G401.6 (cell line): ENCODE data around the gene SLC49A4.

ENCODE experiments used
- FAIRE-seq: peaks from 2 replicates; lab custom pipeline; 2012; peaks lifted over from hg19 to GRCh38; lab: Jason Lieb, UNC

Gene SLC49A4

GRCh38 chr3:122908251-122908650 lies 113.4 kb downstream of the SLC49A4 start:
- no peak for FAIRE-seq

GRCh38 chr3:122911901-122912300 lies 117.0 kb downstream of the SLC49A4 start:
- no peak for FAIRE-seq

DNA sequence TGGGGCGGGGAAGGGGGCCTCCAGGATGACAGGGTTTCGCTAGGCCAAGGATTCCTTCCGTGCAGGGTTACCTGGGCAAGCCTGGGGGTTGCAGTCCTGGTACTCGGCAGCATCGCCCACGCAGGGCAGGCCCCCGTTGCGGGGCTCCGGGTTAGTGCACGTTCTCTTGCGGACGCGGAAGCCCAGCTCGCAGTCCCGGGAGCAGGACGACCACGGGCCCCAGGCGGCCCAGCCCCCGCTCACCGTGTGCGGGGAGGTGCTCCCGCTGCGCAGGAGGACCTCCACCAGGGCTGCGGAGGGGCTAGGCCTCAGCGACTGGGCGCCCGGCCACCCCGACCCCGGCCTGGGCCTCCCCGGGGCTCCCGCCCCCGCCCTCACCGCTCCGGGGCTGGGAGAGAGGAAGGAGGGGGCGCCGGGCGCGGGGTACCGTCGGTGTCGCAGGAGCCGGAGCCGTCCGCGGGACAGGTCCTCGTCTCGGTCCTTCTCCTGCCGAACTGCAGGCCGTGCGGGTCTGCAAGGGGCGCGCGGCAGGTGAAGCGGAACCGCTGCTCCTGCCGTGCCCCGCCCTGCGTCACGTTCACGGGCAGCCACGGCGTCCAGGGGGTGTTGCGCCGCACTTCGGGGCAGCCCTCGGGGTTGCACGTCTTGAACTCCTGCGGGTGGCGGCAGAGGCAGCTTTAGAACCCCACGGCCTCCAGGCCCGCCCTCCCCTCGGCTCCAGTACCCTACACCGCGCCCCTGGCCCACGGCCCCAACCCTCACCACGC lies 118.1 kb downstream of the SLC49A4 start:
- FAIRE-seq: no peak

GRCh38 chr3:122913539-122914100 lies 118.8 kb downstream of the SLC49A4 start:
- FAIRE-seq: no peak

DNA sequence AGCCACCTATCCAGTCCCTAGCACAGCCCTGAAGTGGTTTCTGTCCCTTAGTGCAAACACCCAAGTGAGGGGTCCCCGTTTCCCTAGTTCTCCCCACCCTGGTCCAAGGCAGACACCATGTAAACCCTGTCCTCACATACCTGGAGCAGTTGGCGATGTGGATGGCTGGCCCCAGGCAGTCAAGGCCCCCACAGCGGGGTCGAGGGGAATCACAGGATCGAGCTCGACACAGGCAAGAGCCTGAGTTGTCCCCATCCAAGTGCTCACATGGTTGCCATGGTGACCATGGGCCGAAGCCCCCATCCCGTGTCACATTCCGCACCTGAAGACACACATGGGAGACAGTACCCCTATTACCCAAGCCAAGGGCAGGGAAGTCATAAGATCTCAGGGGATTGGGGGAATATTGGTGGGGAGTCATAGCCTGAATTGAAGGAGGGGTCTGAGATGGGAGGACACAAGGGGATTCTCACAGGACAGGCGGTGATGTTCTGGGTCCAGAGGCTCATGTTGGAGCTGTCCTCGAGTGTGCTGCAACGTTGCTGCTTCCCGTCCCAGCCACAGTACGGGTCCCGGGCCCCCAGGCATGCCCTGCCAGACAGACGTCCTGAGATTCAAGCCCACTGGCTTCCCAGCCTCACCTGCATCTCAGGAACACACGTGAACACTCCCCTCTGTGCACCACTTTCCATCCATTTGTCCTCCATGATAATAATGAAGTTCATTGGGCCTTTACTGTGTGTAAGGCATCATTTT lies 120.6 kb downstream of the SLC49A4 start:
- no peak for FAIRE-seq

GRCh38 chr3:122916084-122916483 lies 121.2 kb downstream of the SLC49A4 start:
- FAIRE-seq: no peak

DNA sequence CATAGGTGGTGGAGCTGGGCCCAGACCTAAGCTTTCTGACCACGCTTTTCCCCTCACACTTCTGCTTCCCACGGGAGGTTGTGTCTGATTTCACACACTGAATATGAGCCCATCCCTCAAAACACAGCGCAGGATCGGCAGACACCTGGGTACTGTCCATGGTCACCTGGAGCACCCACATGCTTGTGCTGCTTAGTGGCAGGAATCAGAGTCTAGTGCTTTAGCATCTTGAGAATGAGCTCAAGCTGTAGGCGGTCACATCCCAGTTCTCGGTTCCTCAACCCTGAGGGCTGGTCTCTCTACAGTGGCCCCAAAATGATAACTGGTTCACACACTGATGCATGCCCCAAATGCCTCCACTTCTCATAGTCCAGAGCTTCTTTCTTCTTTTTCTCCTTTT lies 121.7 kb downstream of the SLC49A4 start:
- no peak for FAIRE-seq

- no peak for FAIRE-seq
Observed at GRCh38 chr3:122917412-122917811, 122.5 kb downstream of the SLC49A4 start.

- FAIRE-seq: no peak
Observed at GRCh38 chr3:122918576-122919290, 123.9 kb downstream of the SLC49A4 start.

GRCh38 chr3:122919291-122919610 lies 124.4 kb downstream of the SLC49A4 start:
- FAIRE-seq: no peak

DNA sequence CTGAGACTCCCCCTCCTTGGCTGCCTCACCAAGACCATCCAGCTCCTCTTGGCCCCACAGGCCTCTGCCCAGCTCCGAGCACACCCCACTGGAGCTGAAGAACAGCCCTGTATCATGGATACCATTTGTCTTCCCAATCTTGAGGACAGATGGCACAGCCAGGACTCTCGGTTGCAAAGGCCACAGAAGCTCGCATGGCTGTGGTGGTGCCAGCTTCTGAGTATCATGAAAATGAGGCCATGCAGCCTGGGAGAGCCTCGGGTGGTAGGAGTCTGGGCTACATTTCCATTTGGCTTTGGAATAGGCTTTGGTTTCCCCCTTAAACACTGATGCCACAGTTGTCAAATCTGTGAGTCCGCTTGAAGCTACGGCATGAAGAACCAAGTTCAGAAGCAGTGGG lies 126.1 kb downstream of the SLC49A4 start:
- no peak for FAIRE-seq

GRCh38 chr3:122921791-122922651 lies 127.2 kb downstream of the SLC49A4 start:
- FAIRE-seq: no peak

DNA sequence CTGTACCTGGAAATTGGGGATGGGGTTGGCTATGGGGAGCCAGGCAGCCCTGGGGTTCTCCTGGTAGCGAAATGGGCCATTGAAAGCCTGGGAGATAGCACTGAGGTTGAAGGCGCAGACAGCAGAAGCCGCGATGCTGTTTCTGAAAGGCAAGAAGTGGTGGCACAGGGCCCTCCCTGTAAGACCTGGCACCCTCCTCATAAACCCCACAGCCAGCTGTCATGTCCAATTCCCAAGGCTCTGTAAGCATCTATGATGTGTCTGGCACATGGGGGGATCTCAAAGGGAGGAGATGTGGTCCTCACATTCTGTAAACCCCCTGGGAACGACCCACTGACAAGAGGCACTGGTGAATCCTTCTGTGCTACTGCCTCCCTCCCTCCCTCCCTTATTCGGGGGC lies 128.7 kb downstream of the SLC49A4 start:
- no peak for FAIRE-seq

DNA sequence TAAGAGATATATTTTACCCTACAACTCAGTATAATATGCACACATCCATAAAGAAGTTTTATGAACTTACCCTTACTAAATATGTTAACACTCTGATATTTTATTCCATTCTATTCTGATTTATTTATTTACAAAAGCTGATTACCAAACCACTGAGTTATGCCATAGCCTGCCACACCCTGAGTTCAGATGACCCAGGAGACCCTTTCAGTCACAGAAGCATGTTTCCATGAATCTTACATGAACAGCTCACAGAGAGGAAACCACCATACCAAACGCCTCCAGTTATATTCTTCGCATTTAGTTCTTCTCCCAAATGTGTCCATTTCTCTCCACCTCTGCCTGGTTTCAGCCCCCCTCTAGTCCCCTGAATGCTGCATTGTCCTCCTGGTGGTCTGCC lies 129.2 kb downstream of the SLC49A4 start:
- no peak for FAIRE-seq

- FAIRE-seq: no peak
Observed at GRCh38 chr3:122925756-122926155, 130.9 kb downstream of the SLC49A4 start.

DNA sequence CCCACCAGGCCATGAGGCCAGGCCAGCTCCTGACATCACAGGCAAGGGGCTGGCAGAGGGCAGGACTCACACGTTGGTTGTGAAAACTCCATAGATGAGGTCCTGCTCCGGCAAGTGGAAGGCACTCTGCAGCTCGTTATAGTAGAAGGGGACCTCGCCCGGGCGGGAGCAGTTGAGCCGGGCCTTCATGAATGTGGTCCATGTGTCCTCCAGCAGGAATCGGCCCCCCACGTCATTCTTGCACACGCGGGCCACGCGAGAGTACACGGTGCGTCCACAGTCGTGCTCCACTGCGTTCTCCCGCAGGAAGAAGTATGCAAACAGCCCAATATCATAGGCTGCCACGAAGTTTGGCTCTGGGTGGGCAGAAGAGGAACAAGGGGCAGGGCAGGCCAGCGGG lies 131.5 kb downstream of the SLC49A4 start:
- no peak for FAIRE-seq

DNA sequence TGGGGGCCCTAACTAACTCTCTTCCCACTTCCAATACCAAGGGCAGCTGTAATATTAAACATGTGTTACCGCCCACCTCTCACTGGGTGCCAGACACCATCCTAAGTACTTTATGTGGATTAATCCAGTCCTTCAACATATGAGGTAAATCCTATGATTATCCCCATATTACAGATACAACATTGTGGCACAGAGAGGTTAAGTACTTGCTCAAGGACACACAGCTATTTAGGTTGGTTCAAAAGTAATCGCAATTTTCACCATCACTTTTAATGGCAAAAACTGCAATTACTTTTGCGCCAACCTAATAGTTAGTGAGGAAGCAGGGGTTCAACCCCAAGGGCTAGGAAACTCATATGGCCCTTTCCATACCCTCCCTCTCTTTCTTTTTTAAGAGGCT lies 131.9 kb downstream of the SLC49A4 start:
- no peak for FAIRE-seq

- FAIRE-seq: no peak
Observed at GRCh38 chr3:122927726-122928125, 132.9 kb downstream of the SLC49A4 start.

DNA sequence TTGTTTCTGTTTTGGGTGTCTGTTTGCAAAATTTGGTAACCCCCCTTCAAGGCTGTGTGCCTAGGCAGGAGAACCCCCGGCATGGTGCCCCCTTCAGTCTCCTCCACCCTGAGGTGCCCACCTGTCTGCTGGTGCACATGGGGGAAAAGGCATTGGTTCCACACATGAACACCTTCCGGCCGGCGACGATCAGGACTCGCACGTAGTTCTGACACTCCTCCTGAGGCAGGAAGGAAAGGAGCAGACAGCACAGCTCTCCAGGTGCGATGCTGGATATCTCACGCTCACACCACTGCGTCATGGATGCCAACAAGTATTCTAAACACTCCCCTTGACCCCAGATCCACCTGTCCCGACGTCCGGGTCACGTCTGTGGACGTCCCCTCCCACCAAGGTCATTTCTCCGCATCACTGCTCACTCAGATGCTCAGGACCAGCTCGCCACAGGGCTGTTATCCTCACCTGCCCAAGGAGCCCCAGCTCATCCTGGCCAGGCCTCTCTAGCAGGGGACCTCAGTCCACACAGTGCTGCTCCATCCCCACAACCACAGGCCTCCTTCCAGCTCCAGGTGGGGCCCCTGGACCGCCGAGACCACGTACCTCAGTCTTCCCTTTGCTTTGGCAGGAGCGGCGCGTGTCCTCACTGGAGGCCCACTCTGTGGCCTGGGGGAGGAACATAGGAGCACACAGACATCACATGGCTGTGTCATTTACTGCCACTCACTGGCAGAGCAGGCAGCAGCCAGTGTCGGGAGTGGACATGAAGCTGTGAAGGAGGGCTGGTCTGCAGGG lies 133.7 kb downstream of the SLC49A4 start:
- no peak for FAIRE-seq

GRCh38 chr3:122929188-122930062 lies 134.6 kb downstream of the SLC49A4 start:
- no peak for FAIRE-seq
